Stimulated activated CD4-positive, alpha-beta T cell treated with anti-CD3 and anti-CD28 coated beads, Interleukin-1b, Interleukin-23, amount 100 ng/mL, for 1 hour (primary cell): Measurements from ENCODE around the gene LILRB3.
"Not testable (repeated sequence)": the region's sequence is repeated elsewhere in the genome, so short reads cannot be mapped to it uniquely, and the experiment has no call there.

Experiments used
- DNase-seq, 2 donors: peaks; one replicate each; pipeline ENCODE4 v3.0.0-alpha.2; 2020; ENCODE audit warnings: low read depth in 2 of 2

LILRB3 gene

GRCh38 chr19:54209811-54210494 lies 12.9 kb downstream of the LILRB3 start:
- no peak for DNase-seq

- no peak for DNase-seq
These were observed 13.6 kb downstream of the LILRB3 start for GRCh38 chr19:54209058-54209810.

GRCh38 chr19:54208784-54209057 lies 14.1 kb downstream of the LILRB3 start:
- no peak for DNase-seq

- DNase-seq = no peak
These were observed 14.6 kb downstream of the LILRB3 start for GRCh38 chr19:54207983-54208783.

GRCh38 chr19:54207676-54207982 lies 15.2 kb downstream of the LILRB3 start:
- DNase-seq = no peak

GRCh38 chr19:54207193-54207592 lies 15.6 kb downstream of the LILRB3 start:
- not testable (repeated sequence) for DNase-seq

GRCh38 chr19:54206831-54207177 lies 16.0 kb downstream of the LILRB3 start:
- no peak for DNase-seq

GRCh38 chr19:54206030-54206830 lies 16.6 kb downstream of the LILRB3 start:
- DNase-seq = no peak

- DNase-seq = no peak
These were observed 17.9 kb downstream of the LILRB3 start for GRCh38 chr19:54204767-54205468.

- DNase-seq = no peak
These were observed 19.6 kb downstream of the LILRB3 start for GRCh38 chr19:54203151-54203611.

GRCh38 chr19:54201980-54202379 lies 20.8 kb downstream of the LILRB3 start:
- no peak for DNase-seq

GRCh38 chr19:54201172-54201701 lies 21.6 kb downstream of the LILRB3 start:
- no peak for DNase-seq

- DNase-seq = no peak
These were observed 23.4 kb downstream of the LILRB3 start for GRCh38 chr19:54199401-54199800.

GRCh38 chr19:54197121-54197520 lies 25.7 kb downstream of the LILRB3 start:
- DNase-seq = no peak

- no peak for DNase-seq
These were observed 26.3 kb downstream of the LILRB3 start for GRCh38 chr19:54196536-54196935.

- DNase-seq = not testable (repeated sequence)
These were observed 28.3 kb downstream of the LILRB3 start for GRCh38 chr19:54194463-54194862.

GRCh38 chr19:54193011-54193410 lies 29.8 kb downstream of the LILRB3 start:
- no peak for DNase-seq

- no peak for DNase-seq
These were observed 30.9 kb downstream of the LILRB3 start for GRCh38 chr19:54191811-54192453.

- DNase-seq = peak; percentile 77 to 78
These were observed 31.6 kb downstream of the LILRB3 start, which contains the start of gene TSEN34 for GRCh38 chr19:54191011-54191810. Gene TSEN34, plus strand, starts transcription at chr19:54191308. Its CDS starts 57 bp downstream, at chr19:54191365.
